Lower lobe of right lung (tissue), 2 donors: Measurements from ENCODE around the gene NAP1L4. TPM values are rescaled to one million over a fixed set of nuclear protein-coding genes. Genes with fewer than 3 reads are reported as not detected.

Experiments used
- ATAC-seq, 2 donors: fragments of 200-7000 bp; cut with Tn5 transposase; one replicate each; pipeline ENCODE4 v1.9.1; 2020 to 2022; ENCODE audit warnings: mild to moderate bottlenecking in 2 of 2, moderate library complexity in 2 of 2
- DNase-seq: peaks from one replicate; pipeline ENCODE4 v3.0.0-alpha.2; 2020
- H3K27ac ChIP-seq: fragments of 200-600 bp; one replicate; pipeline ENCODE4 v1.8.0; 2022
- H3K27me3 ChIP-seq: fragments of 200-600 bp; one replicate; pipeline ENCODE4 v1.8.0; 2022; ENCODE audit warnings: low read depth
- H3K36me3 ChIP-seq: fragments of 200-600 bp; one replicate; pipeline ENCODE4 v1.8.0; 2022; ENCODE audit warnings: mild to moderate bottlenecking
- H3K4me1 ChIP-seq: fragments of 200-600 bp; one replicate; pipeline ENCODE4 v1.8.0; 2022
- H3K4me3 ChIP-seq: fragments of 200-600 bp; one replicate; pipeline ENCODE4 v1.8.0; 2022; ENCODE audit warnings: mild to moderate bottlenecking
- H3K9me3 ChIP-seq: fragments of 200-600 bp; one replicate; pipeline ENCODE4 v1.8.0; 2022
- CTCF ChIP-seq: fragments of 200-600 bp; IDR thresholded peaks from one replicate; pipeline ENCODE4 v1.8.0; 2022; ENCODE audit warnings: antibody characterized with exemption, mild to moderate bottlenecking
- intact Hi-C: fragments of 100-400 bp; cut with DNase I; formaldehyde crosslinking; loops from one replicate; pipeline ENCODE4 v1.11.0; 2022
- total RNA-seq: library from RNA; stranded (reverse); fragmentation: NEBNext Ultra II Directional; extraction: Animal tissue kit (Norgen Biotek cat#: 25700); gene quantifications from one replicate; pipeline ENCODE4 v1.2.1, GENCODE V29; 2021
- donor health status: DM: no; HTN: yes; CAD: no; lungs with severe emphysema.

NAP1L4 gene
- total RNA-seq, 1 donor from 2014 or later: 96.8 TPM

GRCh38 chr11:2963761-2964160 is 28.4 kb downstream of the NAP1L4 start:
- H3K4me3 ChIP-seq: no peak overlapping the region
- H3K9me3 ChIP-seq: no peaks in the 10 kb centered on the region
- H3K36me3 ChIP-seq: peaks cover 85% of the 10 kb centered on the region
- no peak for TF ChIP-seq CTCF
- no peak for ATAC-seq
- H3K27me3 ChIP-seq: no peaks in the 10 kb centered on the region
- no peak for DNase-seq
- no peaks in the 10 kb centered on the region for H3K4me1 ChIP-seq
- H3K27ac ChIP-seq: no peak overlapping the region
- intact Hi-C loops: no loop called here

GRCh38 chr11:2963112-2963754 is 28.9 kb downstream of the NAP1L4 start:
- H3K36me3 ChIP-seq: peaks cover 85% of the 10 kb centered on the region

GRCh38 chr11:2961080-2961479 is 31.0 kb downstream of the NAP1L4 start:
- no peak for TF ChIP-seq CTCF
- no peaks in the 10 kb centered on the region for H3K27me3 ChIP-seq
- intact Hi-C loops: no loop called here
- H3K36me3 ChIP-seq: peaks cover 85% of the 10 kb centered on the region
- peaks cover 7% of the 10 kb centered on the region for H3K4me1 ChIP-seq
- H3K27ac ChIP-seq: no peak overlapping the region
- DNase-seq (no peak), ATAC-seq (no peak)
- no peaks in the 10 kb centered on the region for H3K9me3 ChIP-seq
- H3K4me3 ChIP-seq: no peak overlapping the region

More at GRCh38 chr11:2963112-2963754, 28.9 kb downstream of the NAP1L4 start:
- H3K27me3 ChIP-seq: no peaks in the 10 kb centered on the region
- H3K9me3 ChIP-seq: no peaks in the 10 kb centered on the region
- H3K27ac ChIP-seq: no peak overlapping the region
- no peak for ATAC-seq
- no peak for DNase-seq
- no peak for TF ChIP-seq CTCF
- no peak overlapping the region for H3K4me3 ChIP-seq
- H3K4me1 ChIP-seq: peaks cover 2% of the 10 kb centered on the region
- intact Hi-C loops: no loop called here

GRCh38 chr11:2960139-2960538 is 32.0 kb downstream of the NAP1L4 start:
- no peak for TF ChIP-seq CTCF
- Histone ChIP-seq H3K27ac (no peak overlapping the region), H3K4me3 (no peak overlapping the region), H3K36me3 (peaks cover 85% of the 10 kb centered on the region), H3K27me3 (no peaks in the 10 kb centered on the region), H3K4me1 (peaks cover 7% of the 10 kb centered on the region), H3K9me3 (no peaks in the 10 kb centered on the region)
- ATAC-seq (no peak), DNase-seq (no peak)
- intact Hi-C loops: no loop called here

GRCh38 chr11:2958251-2958650 is 33.9 kb downstream of the NAP1L4 start:
- DNase-seq (no peak), ATAC-seq (no peak)
- peaks cover 85% of the 10 kb centered on the region for H3K36me3 ChIP-seq
- no peak for TF ChIP-seq CTCF
- peaks cover 7% of the 10 kb centered on the region for H3K4me1 ChIP-seq
- H3K9me3 ChIP-seq: no peaks in the 10 kb centered on the region
- H3K27ac ChIP-seq: no peak overlapping the region
- no peaks in the 10 kb centered on the region for H3K27me3 ChIP-seq
- no peak overlapping the region for H3K4me3 ChIP-seq
- intact Hi-C loops: no loop called here
